GM21515 (cell line): Measurements from ENCODE around the gene PTX4.

Experiments
- ATAC-seq: cut with Tn5 transposase; IDR thresholded peaks from one replicate; pipeline ENCODE4 v1.9.1; 2021; ENCODE audit not compliant: unreplicated experiment

The PTX4 gene

GRCh38 chr16:1488619-1489018, at the start of gene PTX4:
TSS of gene PTX4 (minus strand) at chr16:1488944. CDS start at chr16:1488909, 35 bp downstream.
- no peak for ATAC-seq

- ATAC-seq: no peak
These were observed 49.1 kb upstream of the PTX4 start for GRCh38 chr16:1537763-1538289.

- ATAC-seq: no peak
These were observed 48.4 kb upstream of the PTX4 start for GRCh38 chr16:1537138-1537577.

GRCh38 chr16:1536601-1537000, 47.9 kb upstream of the PTX4 start:
- no peak for ATAC-seq

- ATAC-seq: no peak
These were observed 46.9 kb upstream of the PTX4 start for GRCh38 chr16:1535391-1536291.

GRCh38 chr16:1534021-1535020, 45.6 kb upstream of the PTX4 start:
- no peak for ATAC-seq

- no peak for ATAC-seq
These were observed 44.8 kb upstream of the PTX4 start, which contains the start of gene TMEM204 for GRCh38 chr16:1533443-1533951. TSS of gene TMEM204 (plus strand) at chr16:1533666. CDS start at chr16:1534276, 610 bp downstream.

GRCh38 chr16:1532771-1533170, 44.0 kb upstream of the PTX4 start:
- no peak for ATAC-seq

- no peak for ATAC-seq
These were observed 43.5 kb upstream of the PTX4 start for GRCh38 chr16:1532081-1532760.

GRCh38 chr16:1531638-1531910, 42.8 kb upstream of the PTX4 start:
- ATAC-seq: no peak

GRCh38 chr16:1530883-1531637, 42.3 kb upstream of the PTX4 start:
- no peak for ATAC-seq

GRCh38 chr16:1530349-1530882, 41.7 kb upstream of the PTX4 start:
- ATAC-seq: no peak

- no peak for ATAC-seq
These were observed 40.3 kb upstream of the PTX4 start for GRCh38 chr16:1528921-1529537.

- ATAC-seq: no peak
These were observed 39.4 kb upstream of the PTX4 start for GRCh38 chr16:1527836-1528811.

GRCh38 chr16:1526608-1527555, 38.1 kb upstream of the PTX4 start:
- ATAC-seq: no peak

- ATAC-seq: no peak
These were observed 37.3 kb upstream of the PTX4 start for GRCh38 chr16:1525871-1526607.
